Glutamatergic neuron (in vitro differentiated cells): ENCODE measurements around the gene MGARP. TPM values are rescaled to one million over a fixed set of nuclear protein-coding genes. Genes with fewer than 3 reads are reported as not detected.

ENCODE experiments used
- DNase-seq: peaks from one replicate; pipeline ENCODE4 v3.0.0; 2022
- H3K27ac Mint-ChIP-seq: one replicate; pipeline ENCODE4 v1.8.0; 2020; ENCODE audit warnings: mild to moderate bottlenecking, mixed read lengths, inconsistent platforms; ENCODE audit not compliant: unreplicated experiment
- H3K27me3 Mint-ChIP-seq: one replicate; pipeline ENCODE4 v1.8.0; 2020; ENCODE audit warnings: mild to moderate bottlenecking, moderate library complexity, mixed read lengths, inconsistent platforms; ENCODE audit not compliant: unreplicated experiment
- H3K36me3 Mint-ChIP-seq: one replicate; pipeline ENCODE4 v1.8.0; 2020; ENCODE audit warnings: mild to moderate bottlenecking, mixed read lengths, inconsistent platforms; ENCODE audit not compliant: unreplicated experiment
- H3K4me1 Mint-ChIP-seq: one replicate; pipeline ENCODE4 v1.8.0; 2020; ENCODE audit warnings: mild to moderate bottlenecking, low read depth, mixed read lengths, inconsistent platforms; ENCODE audit not compliant: unreplicated experiment
- H3K4me3 Mint-ChIP-seq: one replicate; pipeline ENCODE4 v1.8.0; 2020; ENCODE audit warnings: mild to moderate bottlenecking, mixed read lengths, inconsistent platforms; ENCODE audit not compliant: unreplicated experiment
- H3K9me3 Mint-ChIP-seq: one replicate; pipeline ENCODE4 v1.8.0; 2020; ENCODE audit warnings: mild to moderate bottlenecking, moderate library complexity, mixed read lengths, inconsistent platforms; ENCODE audit not compliant: unreplicated experiment
- total RNA-seq: library from RNA; stranded (reverse); fragmentation: NEBNext Ultra II Directional; extraction: Animal tissue kit (Norgen Biotek cat#: 25700); gene quantifications from one replicate; pipeline ENCODE4 v1.2.1, GENCODE V29; 2021; ENCODE audit not compliant: unreplicated experiment
- TF ChIP-seq, protein P1 (sequence below): fragments of 200-600 bp; sonication (generic); IDR thresholded peaks from one replicate; pipeline ENCODE4 v1.5.0; 2021; ENCODE audit not compliant: partially characterized antibody, unreplicated experiment

MGARP gene
- total RNA-seq, 1 donor from 2014 or later: 0.69 TPM

DNA sequence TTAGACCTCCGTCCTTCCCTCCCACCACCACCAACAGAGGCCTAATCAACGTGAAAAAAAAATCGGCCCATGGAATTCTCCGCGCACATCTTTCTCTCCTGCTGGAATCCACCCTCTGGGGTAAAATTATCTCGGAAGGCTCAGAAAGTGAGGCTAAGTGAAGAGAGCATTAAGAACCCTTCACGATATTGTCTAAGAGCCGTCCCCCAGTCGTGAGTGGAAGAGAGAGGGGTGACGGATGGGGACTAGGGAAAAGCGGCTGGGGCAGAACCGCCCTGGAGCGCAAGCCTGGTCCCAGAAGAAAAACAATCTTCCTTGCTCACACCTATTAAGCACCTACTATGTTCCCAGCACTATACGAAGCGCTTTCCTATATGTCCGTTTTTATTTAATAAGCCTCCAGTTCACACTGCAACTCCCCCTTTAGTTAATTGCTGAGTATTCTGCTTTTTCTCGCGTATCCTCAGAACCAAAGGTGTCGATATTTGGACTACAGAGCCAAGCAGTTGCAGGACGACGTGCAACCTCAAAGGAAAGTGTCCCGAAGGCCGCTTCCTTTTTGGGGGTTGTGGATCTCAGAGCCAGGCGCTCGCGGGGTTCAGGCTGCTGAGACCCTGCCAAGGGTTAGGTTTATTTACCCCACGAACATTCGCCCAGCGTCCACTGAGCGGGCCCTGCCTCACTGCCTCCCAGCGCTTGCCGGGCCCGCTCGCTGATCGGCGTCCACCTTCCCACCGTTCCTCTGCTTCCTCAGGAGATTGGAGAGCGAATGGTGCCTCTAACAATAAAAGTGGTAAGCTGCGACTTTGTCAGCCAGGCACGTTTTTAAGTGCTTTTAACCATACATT, 889 bp downstream of the MGARP start:
- H3K27me3 Mint-ChIP-seq: peaks cover 6% of the 10 kb centered on the region
- H3K27ac Mint-ChIP-seq: no peak overlapping the region
- DNase-seq: peak; percentile 35
- TF ChIP-seq, protein P1, sequence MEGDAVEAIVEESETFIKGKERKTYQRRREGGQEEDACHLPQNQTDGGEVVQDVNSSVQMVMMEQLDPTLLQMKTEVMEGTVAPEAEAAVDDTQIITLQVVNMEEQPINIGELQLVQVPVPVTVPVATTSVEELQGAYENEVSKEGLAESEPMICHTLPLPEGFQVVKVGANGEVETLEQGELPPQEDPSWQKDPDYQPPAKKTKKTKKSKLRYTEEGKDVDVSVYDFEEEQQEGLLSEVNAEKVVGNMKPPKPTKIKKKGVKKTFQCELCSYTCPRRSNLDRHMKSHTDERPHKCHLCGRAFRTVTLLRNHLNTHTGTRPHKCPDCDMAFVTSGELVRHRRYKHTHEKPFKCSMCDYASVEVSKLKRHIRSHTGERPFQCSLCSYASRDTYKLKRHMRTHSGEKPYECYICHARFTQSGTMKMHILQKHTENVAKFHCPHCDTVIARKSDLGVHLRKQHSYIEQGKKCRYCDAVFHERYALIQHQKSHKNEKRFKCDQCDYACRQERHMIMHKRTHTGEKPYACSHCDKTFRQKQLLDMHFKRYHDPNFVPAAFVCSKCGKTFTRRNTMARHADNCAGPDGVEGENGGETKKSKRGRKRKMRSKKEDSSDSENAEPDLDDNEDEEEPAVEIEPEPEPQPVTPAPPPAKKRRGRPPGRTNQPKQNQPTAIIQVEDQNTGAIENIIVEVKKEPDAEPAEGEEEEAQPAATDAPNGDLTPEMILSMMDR: no peak
- H3K4me3 Mint-ChIP-seq: peak overlapping the region; percentile 84
- H3K4me1 Mint-ChIP-seq: no peaks in the 10 kb centered on the region
- no peaks in the 10 kb centered on the region for H3K36me3 Mint-ChIP-seq
- H3K9me3 Mint-ChIP-seq: no peaks in the 10 kb centered on the region

DNA sequence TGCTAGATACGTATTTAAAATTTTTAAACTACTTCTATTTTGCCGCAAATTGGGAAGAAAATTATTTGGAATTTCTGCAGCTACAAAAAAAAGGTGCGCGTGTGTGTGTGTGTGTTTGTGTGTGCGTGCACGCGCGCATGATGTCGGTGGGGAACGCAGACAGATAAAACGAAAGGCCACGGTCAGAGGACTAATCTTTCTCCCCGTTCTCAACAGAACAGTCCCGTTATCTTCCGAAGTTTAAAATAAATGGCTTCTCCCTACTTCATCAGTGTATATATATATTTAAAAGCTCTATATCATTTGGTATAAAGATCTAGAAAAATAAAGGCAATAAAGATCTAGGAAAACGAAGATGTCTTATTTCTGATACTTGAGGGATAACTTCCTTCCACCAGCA, 1.5 kb downstream of the MGARP start:
- TF ChIP-seq, protein P1: no peak
- Mint-ChIP-seq H3K27ac (no peak overlapping the region), H3K27me3 (peaks cover 6% of the 10 kb centered on the region), H3K9me3 (no peaks in the 10 kb centered on the region), H3K4me3 (peak overlapping the region; percentile 84), H3K4me1 (no peaks in the 10 kb centered on the region), H3K36me3 (no peaks in the 10 kb centered on the region)
- no peak for DNase-seq

DNA sequence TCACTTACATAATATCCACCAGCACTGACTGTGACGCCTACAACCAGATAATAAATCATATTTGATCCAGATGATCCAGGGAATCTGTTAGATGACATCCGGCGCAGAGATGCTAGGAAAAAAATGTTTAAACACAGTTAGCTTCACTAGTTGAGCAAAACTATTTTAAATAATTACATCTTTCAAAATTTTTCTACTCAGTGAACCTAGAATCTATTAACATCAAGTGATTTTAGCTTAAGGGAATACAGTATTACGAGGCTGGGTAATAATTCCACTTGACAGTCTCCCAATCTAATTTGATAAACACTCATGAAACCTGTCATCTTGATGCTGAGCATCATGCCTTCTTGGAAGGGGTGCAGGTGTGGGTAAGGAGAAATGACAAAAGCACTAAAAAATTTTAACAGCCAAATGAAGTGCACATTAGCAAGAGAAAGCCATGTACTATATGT, 4.7 kb downstream of the MGARP start:
- TF ChIP-seq, protein P1: no peak
- Mint-ChIP-seq H3K9me3 (no peaks in the 10 kb centered on the region), H3K27ac (no peak overlapping the region), H3K36me3 (no peaks in the 10 kb centered on the region), H3K27me3 (peaks cover 6% of the 10 kb centered on the region), H3K4me1 (no peaks in the 10 kb centered on the region), H3K4me3 (no peak overlapping the region)
- no peak for DNase-seq

DNA sequence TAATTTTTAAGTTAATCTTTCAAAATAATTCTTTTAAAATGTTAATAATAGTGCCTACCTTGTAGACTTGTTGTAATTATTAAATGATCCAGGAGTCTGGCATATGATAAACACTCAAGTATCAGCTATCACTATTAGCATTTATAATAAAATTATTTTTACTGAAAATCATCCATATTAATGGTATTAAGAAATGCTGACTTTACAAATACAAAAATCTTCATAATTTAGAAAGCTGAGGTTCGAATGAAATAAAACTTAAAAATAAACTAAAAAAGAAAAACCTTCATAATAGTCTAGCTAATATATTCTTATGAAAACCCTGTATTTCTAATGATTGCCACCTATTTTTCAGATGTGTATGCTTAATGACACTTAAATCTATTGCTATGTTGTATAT, 5.2 kb downstream of the MGARP start:
- H3K27ac Mint-ChIP-seq: no peak overlapping the region
- no peak overlapping the region for H3K4me3 Mint-ChIP-seq
- DNase-seq: no peak
- no peaks in the 10 kb centered on the region for H3K4me1 Mint-ChIP-seq
- TF ChIP-seq, protein P1: no peak
- H3K36me3 Mint-ChIP-seq: no peaks in the 10 kb centered on the region
- no peaks in the 10 kb centered on the region for H3K9me3 Mint-ChIP-seq
- peaks cover 4% of the 10 kb centered on the region for H3K27me3 Mint-ChIP-seq

DNA sequence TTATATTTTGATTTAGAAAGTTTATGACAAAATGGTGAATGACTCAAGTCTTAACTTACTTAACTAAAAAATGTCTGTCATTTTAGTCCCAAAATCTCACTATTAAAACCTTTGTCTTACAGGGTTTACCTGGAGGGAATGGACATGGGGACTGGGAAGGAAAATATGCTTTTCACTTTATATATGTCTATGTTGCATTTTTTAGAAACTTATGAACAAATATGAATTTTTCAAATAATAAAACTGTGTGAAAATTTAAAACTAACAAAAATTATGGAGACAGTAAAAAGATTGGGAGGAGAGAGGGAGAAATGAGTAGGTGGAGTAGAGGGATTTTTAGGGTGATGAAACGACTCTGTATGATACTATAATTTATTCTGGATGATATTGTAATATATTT, 6.2 kb downstream of the MGARP start:
- Mint-ChIP-seq H3K36me3 (no peaks in the 10 kb centered on the region), H3K4me3 (no peak overlapping the region), H3K4me1 (no peaks in the 10 kb centered on the region), H3K27ac (no peak overlapping the region), H3K27me3 (peaks cover 3% of the 10 kb centered on the region), H3K9me3 (no peaks in the 10 kb centered on the region)
- no peak for DNase-seq
- TF ChIP-seq, protein P1: no peak
